ENCODE data around the gene TFAP2A. TPM values are rescaled to one million over a fixed set of nuclear protein-coding genes. Genes with fewer than 3 reads are reported as not detected.
A peak's percentile ranks its signal among the peaks of the same experiment; 100 is the strongest.

The TFAP2A gene
- total and polyA plus RNA-seq, 10 of the 15 experiments (the other 5 are each of a cell fraction or from before 2014, with no cell fraction given) = 0.05 to 0.46 (median 0.17) TPM; not detected in 4

DNA sequence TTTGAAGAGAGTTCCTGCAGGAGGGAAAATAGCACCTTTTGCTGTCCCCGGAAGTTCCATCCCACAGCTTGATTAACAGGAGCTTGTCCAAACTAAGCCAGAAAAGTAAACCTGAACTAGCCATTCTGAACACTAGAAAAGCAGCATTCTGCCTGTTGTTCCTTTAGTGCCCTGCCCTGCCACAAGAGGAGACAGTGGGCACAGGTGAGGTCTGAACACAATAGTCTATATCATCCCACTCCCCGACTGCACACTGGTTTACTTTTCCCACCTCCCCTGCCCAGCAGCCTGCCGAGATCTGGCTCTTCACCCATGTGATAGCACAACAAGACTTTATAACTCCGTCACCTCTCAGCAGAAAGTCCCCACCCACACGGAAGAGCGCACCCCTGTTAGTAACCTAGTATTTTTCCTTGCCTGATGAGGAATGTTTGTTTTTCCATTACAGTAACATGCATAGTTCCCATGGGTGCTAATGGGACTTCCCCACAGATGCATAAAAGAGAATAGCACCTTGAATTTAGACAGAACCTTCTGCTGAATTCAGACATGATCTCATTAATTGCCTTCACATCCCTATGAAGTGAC is 59.7 kb downstream of the TFAP2A start (continued):
- TF ChIP-seq MTA3 (IDR thresholded peaks at IDR 0.05; ENCODE audit: borderline replicate concordance, low read length) = no peak
- TF ChIP-seq NFYB (IDR thresholded peaks at IDR 0.05; ENCODE audit: insufficient read depth, low read depth, low read length) = no peak
- TF ChIP-seq, protein P1, sequence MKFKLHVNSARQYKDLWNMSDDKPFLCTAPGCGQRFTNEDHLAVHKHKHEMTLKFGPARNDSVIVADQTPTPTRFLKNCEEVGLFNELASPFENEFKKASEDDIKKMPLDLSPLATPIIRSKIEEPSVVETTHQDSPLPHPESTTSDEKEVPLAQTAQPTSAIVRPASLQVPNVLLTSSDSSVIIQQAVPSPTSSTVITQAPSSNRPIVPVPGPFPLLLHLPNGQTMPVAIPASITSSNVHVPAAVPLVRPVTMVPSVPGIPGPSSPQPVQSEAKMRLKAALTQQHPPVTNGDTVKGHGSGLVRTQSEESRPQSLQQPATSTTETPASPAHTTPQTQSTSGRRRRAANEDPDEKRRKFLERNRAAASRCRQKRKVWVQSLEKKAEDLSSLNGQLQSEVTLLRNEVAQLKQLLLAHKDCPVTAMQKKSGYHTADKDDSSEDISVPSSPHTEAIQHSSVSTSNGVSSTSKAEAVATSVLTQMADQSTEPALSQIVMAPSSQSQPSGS (IDR thresholded peaks at IDR 0.05; ENCODE audit: low read length) = no peak
- TF ChIP-seq IRF4 (IDR thresholded peaks at IDR 0.05; ENCODE audit: low read depth, low read length) = no peak
- peak; percentile 73 for TF ChIP-seq RELA (IDR thresholded peaks at IDR 0.05; ENCODE audit: borderline replicate concordance, partially characterized antibody)
- TF ChIP-seq MTA2 (IDR thresholded peaks at IDR 0.05; ENCODE audit: low read depth) = peak; percentile 42; the same call in 1 of the 2 replicates
- TF ChIP-seq KLF5 (IDR thresholded peaks at IDR 0.05; ENCODE audit: partially characterized antibody) = no peak
- no peak for TF ChIP-seq TARDBP (IDR thresholded peaks at IDR 0.05; ENCODE audit: borderline replicate concordance)
- no peak for TF ChIP-seq RFX5 (IDR thresholded peaks at IDR 0.05; ENCODE audit: low read depth, low read length)
- peak in 1 of 2 experiments; percentile 22; a peak in 1 of 3 replicates for TF ChIP-seq EGR1 (IDR thresholded peaks at IDR 0.05; ENCODE audit: borderline replicate concordance in 1 of 2, low read depth in 2 of 2, low read length in 2 of 2)
- no peak for TF ChIP-seq ETV6 (conservative IDR thresholded peaks at IDR 0.05 in 1 of 2, IDR thresholded peaks at IDR 0.05 in 1 of 2; ENCODE audit: borderline replicate concordance in 1 of 2, low read depth in 1 of 2)
- TF ChIP-seq BCLAF1 (IDR thresholded peaks at IDR 0.05) = no peak
- no peak for TF ChIP-seq NBN (IDR thresholded peaks at IDR 0.05)
- TF ChIP-seq TCF7 (IDR thresholded peaks at IDR 0.05; ENCODE audit: borderline replicate concordance) = no peak
- no peak for TF ChIP-seq CREM (IDR thresholded peaks at IDR 0.05; ENCODE audit: low read depth)
- peak; percentile 48 for TF ChIP-seq MEF2B (IDR thresholded peaks at IDR 0.05; ENCODE audit: partially characterized antibody, poor library complexity, severe bottlenecking)
- TF ChIP-seq NFYA (IDR thresholded peaks at IDR 0.05; ENCODE audit: borderline replicate concordance, low read depth, low read length) = no peak
- TF ChIP-seq ELK1 (IDR thresholded peaks at IDR 0.05; ENCODE audit: low read depth, low read length) = no peak
- no peak for TF ChIP-seq KAT2A (conservative IDR thresholded peaks at IDR 0.05; ENCODE audit: control insufficient read depth, low read depth, low read length)
- no peak for TF ChIP-seq HDAC6 (IDR thresholded peaks at IDR 0.05; ENCODE audit: unreplicated experiment)
- TF ChIP-seq ATF7 (IDR thresholded peaks at IDR 0.05; ENCODE audit: low read depth) = peak; percentile 69; the same call in 1 of the 2 replicates
- no peak for TF ChIP-seq TCF12 (IDR thresholded peaks at IDR 0.05; ENCODE audit: low read depth, low read length)
